ENCODE measurements around the gene AP1B1.

DNA sequence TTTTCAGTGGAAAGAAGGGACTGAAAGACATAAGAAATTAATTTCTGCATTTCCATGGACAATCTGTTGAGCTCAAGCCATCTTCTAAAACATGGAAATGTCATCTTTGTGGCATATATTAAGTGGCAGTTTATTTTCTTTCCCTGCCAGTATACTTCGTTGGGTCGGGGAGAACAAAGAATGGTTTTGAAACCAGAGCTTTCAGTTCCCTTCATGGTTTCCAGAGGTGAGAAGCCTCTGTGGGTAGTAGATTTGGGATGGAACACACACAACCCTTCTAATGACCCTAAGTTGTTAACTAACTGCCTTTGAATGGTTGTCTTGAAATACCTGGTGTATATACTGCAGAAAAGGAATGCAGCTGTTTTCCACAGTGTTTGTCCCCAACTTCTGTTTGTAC, 99.5 kb downstream of the AP1B1 start:
- no peak for TF ChIP-seq CTCF (IDR thresholded peaks at IDR 0.05)
- no peak for TF ChIP-seq EP300 (IDR thresholded peaks at IDR 0.05)
